Lower leg skin (tissue), 4 donors: Measurements from ENCODE around the gene REEP5. TPM values are rescaled to one million over a fixed set of nuclear protein-coding genes. Genes with fewer than 3 reads are reported as not detected.

ENCODE experiments used
- DNase-seq, 2 donors: peaks; one replicate each; pipeline ENCODE4 v3.0.0-alpha.2; 2019; ENCODE audit warnings: low spot score in 2 of 2
- H3K4me3 ChIP-seq: fragments of 200-600 bp; sonication (generic); 2 replicates; pipeline ENCODE4 v1.5.1; 2017; ENCODE audit warnings: mild to moderate bottlenecking, low read depth; ENCODE audit not compliant: poor library complexity, severe bottlenecking
- POLR2A ChIP-seq, 2 donors: fragments of 450-650 bp; IDR thresholded peaks; one replicate each; pipeline ENCODE4 v1.6.1; 2016 to 2017; ENCODE audit warnings: antibody characterized with exemption in 2 of 2, mild to moderate bottlenecking in 1 of 2, moderate library complexity in 1 of 2
- WGBS, 2 donors: methylation state at CpG; one replicate each; pipeline ENCODE4 v1.1.5; 2018; 5-methylcytosine and 5-hydroxymethylcytosine counted together
- intact Hi-C: fragments of 100-400 bp; cut with DNase I; formaldehyde crosslinking; loops from one replicate; pipeline ENCODE4 v1.15.0; 2023; ENCODE audit warnings: low total_unique reads
- total RNA-seq, 4 donors: library from RNA; depleted of rRNA; stranded (reverse); fragments of >200 nt; gene quantifications; one replicate each; pipeline ENCODE4 v1.1.0, GENCODE V29; 2016
- TF ChIP-seq, protein P1 (sequence below), 3 donors: fragments of 450-650 bp; IDR thresholded peaks; one replicate each; pipeline ENCODE4 v1.5.1; 2016; ENCODE audit warnings: antibody characterized with exemption in 3 of 3, mild to moderate bottlenecking in 3 of 3, moderate library complexity in 2 of 3

REEP5 gene
- total RNA-seq, 4 donors from 2014 or later, result 50.7 to 85.5 (median 74.4) TPM

DNA sequence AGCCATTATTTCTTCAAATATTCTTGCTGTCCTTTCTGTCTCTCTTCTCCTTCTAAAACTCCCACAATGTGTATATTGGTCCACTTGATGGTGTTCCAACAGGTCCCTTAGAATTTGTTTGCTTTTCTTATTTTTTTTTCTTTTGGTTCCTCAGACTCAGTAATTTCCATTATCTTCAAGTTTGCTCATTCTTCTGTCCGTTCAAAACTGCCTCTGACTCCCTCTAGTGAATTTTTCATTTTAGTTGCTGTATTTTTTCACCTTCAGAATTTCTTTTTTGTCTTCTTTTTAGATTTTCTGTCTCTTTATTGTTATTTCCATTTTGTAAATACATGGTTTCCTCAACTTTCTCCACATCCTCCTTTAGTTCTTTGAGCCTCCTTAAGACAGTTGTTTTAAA is 67.4 kb downstream of the REEP5 start:
- no peak overlapping the region for H3K4me3 ChIP-seq
- 67 to 80% methylated on average over 1 of the region's 1 CpG for WGBS, 2 donors
- intact Hi-C loops, result no loop called here
- no peak for DNase-seq
- TF ChIP-seq, protein P1, sequence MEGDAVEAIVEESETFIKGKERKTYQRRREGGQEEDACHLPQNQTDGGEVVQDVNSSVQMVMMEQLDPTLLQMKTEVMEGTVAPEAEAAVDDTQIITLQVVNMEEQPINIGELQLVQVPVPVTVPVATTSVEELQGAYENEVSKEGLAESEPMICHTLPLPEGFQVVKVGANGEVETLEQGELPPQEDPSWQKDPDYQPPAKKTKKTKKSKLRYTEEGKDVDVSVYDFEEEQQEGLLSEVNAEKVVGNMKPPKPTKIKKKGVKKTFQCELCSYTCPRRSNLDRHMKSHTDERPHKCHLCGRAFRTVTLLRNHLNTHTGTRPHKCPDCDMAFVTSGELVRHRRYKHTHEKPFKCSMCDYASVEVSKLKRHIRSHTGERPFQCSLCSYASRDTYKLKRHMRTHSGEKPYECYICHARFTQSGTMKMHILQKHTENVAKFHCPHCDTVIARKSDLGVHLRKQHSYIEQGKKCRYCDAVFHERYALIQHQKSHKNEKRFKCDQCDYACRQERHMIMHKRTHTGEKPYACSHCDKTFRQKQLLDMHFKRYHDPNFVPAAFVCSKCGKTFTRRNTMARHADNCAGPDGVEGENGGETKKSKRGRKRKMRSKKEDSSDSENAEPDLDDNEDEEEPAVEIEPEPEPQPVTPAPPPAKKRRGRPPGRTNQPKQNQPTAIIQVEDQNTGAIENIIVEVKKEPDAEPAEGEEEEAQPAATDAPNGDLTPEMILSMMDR (IDR thresholded peaks at IDR 0.05), result no peak
- TF ChIP-seq POLR2A (IDR thresholded peaks at IDR 0.05), result no peak

DNA sequence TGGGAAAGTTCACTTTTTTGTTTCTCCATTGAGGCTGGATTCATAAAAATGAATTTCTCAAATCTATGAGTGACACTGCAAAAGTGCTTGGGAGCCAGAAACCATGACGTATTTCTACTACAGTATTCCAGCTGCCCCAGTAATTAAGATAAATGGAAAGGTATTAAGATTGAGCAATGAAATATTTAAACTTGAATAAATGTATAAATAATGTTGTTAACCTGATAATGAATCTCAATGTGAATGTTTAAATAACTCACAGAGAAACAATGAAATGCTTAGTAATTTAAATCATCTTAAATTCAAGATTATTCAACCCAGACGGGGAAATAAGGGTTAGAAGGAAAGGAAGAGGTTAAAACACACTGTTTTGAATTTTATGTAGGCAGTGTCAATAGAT is 72.1 kb downstream of the REEP5 start:
- WGBS, 2 donors, result 66 to 76% methylated on average over 2 of the region's 2 CpGs
- no peak overlapping the region for H3K4me3 ChIP-seq
- TF ChIP-seq, protein P1 (IDR thresholded peaks at IDR 0.05), result no peak
- TF ChIP-seq POLR2A (IDR thresholded peaks at IDR 0.05), result no peak
- no peak for DNase-seq
- intact Hi-C loops, result no loop called here

DNA sequence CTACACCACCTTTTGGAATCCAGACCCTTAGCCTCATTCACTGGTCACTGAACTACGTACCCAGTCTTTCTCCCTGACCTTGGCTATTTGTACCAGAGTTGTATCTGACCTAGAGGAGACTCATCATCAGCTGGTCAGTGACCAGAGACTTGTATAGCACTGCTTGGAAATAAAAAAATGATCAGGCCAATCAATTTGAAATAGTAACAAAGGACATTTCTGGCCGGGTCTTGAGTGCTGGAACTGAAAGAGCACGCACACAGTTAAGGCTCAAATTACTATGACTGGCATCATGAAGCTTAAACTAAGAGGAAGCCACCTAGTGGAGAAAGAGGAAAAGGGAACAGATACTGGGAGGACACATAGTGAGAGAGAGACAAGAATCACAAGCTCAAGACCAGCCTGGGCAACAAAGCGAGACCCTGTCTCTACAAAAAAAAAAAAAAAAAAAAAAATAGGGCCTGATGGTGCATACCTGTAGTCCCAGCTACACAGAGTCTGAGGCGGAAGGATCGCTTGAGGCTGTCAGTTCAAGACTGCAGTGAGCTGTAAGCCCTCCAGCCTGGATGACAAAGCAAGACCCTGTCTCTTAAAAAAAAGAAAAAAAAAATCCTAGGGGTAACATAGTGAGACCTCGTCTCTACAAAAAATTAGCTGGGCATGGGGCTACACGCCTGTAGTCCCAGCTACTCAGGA is 73.8 kb downstream of the REEP5 start:
- DNase-seq, result no peak
- no peak overlapping the region for H3K4me3 ChIP-seq
- intact Hi-C loops, result no loop called here
- TF ChIP-seq, protein P1 (IDR thresholded peaks at IDR 0.05), result no peak
- TF ChIP-seq POLR2A (IDR thresholded peaks at IDR 0.05), result no peak
- WGBS, 2 donors, result 44 to 50% methylated on average over 8 of the region's 8 CpGs

DNA sequence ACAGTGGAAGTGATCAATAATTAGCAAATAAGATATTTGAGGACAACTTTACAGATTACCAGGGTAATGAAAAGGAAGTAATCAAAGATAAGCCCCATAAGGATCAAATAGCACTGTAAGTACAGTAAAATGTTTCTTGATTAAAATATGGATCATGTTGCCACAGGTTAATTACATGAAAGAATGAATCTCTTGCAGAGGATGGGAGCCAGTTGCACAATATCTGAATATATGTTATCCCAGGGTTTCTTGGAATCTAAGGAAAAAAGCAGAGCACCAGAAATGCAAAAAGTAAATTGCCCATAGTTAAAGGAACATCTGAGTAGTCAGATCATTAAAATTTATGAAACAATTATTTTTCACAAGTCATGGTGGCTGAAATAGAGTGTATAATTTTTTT is 74.7 kb downstream of the REEP5 start:
- H3K4me3 ChIP-seq, result no peak overlapping the region
- no peak for DNase-seq
- intact Hi-C loops, result no loop called here
- TF ChIP-seq, protein P1 (IDR thresholded peaks at IDR 0.05), result no peak
- no peak for TF ChIP-seq POLR2A (IDR thresholded peaks at IDR 0.05)

DNA sequence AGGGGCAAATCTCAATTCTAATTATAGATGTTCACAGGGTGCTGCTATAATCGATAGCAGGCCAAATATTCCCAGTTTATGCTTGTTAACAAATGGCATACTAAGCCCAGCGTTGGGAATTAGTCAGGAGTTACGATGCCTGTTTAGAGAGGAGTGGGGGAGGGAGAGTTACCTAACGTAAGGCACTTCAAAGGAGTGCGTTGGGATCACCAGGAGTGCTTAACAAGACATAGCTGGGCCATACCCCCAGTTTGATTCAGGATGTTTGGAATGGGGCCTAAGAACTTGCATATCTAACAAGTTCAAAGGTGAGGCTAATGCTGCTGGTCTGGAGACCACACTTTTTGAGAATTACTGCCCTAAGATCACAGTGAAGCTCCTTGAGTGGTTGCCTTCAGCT is 75.5 kb downstream of the REEP5 start:
- TF ChIP-seq, protein P1 (IDR thresholded peaks at IDR 0.05), result no peak
- DNase-seq, result no peak
- intact Hi-C loops, result no loop called here
- 69 to 76% methylated on average over 5 of the region's 5 CpGs for WGBS, 2 donors
- H3K4me3 ChIP-seq, result no peak overlapping the region

DNA sequence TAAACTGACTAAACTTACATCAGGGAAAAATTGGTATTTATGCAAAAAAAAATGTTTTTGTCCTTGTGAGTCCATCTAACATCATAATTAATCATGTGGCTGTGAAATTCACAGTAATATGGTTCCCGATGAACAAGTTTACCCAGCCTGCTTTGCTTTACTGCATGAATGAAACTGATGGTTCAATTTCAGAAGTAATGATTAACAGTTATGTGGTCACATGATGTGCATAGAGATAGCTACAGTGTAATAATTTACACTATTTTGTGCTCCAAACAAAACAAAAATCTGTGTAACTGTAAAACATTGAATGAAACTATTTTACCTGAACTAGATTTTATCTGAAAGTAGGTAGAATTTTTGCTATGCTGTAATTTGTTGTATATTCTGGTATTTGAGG is 77.5 kb downstream of the REEP5 start:
- no peak for DNase-seq
- no peak for TF ChIP-seq POLR2A (IDR thresholded peaks at IDR 0.05)
- TF ChIP-seq, protein P1 (IDR thresholded peaks at IDR 0.05), result no peak
- WGBS, 2 donors, result 81 to 91% methylated on average over 1 of the region's 1 CpG

More for the DNA sequence above, 77.5 kb downstream of the REEP5 start:
- H3K4me3 ChIP-seq, result no peak overlapping the region
- intact Hi-C loops, result no loop called here
